Stimulated activated naive CD4-positive, alpha-beta T cell (primary cell): Measurements from ENCODE around the gene SGMS1.

Experiments
- DNase-seq, 6 experiments: peaks; one replicate each; lab custom pipeline; 2025; lab: John Stamatoyannopoulos, UW

Gene SGMS1

DNA sequence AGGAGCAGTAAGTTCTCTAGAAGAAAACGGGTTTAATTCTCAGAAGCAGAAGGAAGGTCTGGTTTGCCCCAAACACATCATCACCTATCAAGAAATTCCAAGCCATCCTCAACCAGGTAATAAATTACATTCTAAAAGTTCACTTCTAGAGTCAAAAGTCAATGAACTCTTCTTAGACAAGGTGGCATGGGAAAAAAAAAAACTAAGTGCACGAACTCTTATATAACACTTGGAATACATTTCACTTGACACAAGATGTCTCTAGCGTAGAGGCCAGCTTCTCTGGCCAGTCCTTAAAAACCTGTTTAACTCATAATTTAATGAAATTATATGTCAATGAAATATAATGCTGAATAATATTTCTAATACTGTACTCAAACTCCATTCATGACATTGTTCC, 200.3 kb downstream of the SGMS1 start:
- DNase-seq = no peak

DNA sequence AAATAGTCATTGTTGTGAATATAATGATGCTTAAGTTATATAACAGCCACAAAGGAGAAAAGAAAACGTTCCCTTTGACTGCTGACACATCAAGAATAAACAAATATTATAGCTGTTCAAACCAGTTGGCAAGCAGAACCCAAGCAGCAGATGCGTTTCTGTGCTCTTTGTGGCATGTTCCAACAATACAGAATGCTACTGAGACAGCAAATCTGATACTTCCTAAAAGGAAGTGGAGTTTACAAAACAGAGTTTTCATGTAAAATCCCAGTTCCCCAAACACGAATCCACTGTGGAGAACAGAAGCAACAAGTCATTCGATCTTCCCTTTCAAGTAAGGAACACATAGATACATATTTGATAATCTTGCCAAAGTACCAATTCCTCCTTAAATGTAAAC, 201.5 kb downstream of the SGMS1 start:
- DNase-seq = no peak

DNA sequence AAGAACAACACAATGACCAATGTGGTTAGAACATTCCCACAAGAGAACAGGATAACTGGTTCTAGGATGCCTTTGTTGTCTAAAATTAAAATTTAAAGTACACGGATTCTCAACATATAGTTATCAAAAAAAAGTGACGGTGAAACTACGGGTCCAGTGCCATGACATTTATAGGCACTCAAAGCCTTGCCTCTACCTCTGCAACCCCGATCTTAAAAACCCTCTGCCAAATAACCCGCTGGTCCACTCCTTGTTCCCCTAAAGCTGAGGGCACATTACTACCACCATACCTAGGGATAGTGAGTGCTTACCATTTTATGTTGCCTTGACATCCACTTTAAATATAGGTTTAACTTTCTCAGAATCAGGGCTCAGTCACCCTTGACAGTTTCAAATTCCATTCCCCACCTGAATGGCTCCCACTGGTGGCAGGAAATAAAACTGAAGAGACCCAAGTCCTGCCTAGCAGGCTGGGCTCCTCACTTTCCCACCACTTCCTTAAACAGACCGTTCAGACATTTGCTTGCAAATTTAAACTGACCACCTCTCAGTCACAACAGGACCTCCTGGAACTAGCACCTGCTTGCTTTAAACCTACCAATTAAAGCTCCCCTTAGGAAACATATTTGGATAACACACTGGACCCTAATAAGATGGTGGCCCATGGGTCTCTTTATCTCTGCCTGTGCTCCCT, 202.6 kb downstream of the SGMS1 start:
- DNase-seq = no peak

DNA sequence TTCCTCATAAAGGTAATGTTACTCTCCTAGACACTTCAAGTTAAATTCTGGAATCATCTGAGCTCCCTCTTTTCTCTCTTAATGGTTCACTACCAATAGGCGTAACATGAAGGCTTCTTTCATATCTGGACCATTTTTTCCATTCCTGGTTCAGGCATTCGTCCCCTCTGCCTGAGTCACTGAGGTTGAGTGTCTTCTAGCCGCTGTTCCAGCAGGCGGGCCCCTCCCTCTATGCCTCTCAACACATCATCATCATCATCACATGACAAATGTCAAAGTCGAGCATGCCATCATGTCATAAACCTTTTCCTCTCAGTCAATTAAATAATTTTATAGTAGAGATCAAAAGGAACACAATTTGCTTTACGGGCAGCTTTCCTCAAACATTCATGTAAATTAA, 203.6 kb downstream of the SGMS1 start:
- DNase-seq = no peak

GRCh38 chr10:50419756-50420155, 204.0 kb downstream of the SGMS1 start:
- DNase-seq = no peak

GRCh38 chr10:50419091-50419490, 204.7 kb downstream of the SGMS1 start:
- DNase-seq = no peak

GRCh38 chr10:50417886-50418830, 205.6 kb downstream of the SGMS1 start:
- DNase-seq = peak in 3 of 6 experiments; percentile 3 to 24 (median 15)

GRCh38 chr10:50417486-50417885, 206.3 kb downstream of the SGMS1 start:
- DNase-seq = no peak

DNA sequence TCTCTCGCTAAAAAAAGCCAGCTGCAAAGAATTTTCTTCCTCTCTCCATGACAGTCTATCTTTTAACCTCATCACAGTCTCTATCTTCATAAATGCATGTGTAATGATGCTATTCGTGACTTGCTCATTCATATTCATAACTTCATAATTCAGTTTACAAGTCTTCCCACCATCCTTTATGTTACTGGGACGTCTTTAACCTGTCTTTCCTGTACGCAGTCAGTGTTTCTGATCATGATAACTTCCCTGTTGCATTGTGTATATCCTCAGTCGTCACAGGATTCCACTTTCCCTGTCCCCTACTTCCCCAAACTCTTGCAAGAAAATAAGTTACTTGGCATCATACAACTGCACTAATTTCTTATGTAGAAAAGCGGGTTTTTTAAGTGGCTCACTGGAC, 206.9 kb downstream of the SGMS1 start:
- no peak for DNase-seq

GRCh38 chr10:50416181-50416824, 207.5 kb downstream of the SGMS1 start:
- DNase-seq = no peak

GRCh38 chr10:50415292-50415691, 208.5 kb downstream of the SGMS1 start:
- no peak for DNase-seq

DNA sequence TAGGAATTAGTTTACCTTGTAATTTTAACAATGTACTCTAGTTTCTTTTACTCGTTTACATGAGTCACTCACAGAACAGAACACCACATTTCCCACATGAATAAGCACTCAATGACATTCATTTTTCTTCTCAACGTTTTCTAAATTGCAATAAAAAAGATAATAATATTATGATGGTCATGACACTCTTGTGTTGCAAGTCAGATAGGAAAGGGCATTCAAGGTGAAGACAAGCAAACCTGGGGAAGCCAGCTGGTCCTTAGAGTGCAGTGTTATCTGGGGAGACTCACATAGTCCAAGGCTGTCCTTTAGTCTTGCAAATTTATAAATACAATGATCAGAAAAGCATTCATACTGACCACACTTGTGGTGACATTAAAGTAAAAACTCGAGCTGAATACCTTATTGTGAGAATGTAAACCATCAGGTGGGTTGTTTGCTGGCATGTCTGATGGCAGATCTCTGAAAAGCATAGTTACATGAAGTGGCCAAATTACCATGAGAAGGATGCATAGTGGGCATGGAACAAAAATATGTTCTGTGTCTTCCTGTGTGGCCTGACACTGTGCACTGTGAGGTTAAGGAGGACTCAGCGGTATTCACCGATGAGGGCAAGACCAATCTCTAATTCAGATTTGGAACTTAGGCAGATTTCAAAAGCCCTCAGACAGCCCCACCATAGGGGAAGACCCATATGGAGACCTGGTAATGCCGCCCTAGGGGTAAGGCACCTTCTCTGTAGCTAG, 213.5 kb downstream of the SGMS1 start:
- DNase-seq = no peak

GRCh38 chr10:50407076-50407801, 216.5 kb downstream of the SGMS1 start:
- DNase-seq = no peak

DNA sequence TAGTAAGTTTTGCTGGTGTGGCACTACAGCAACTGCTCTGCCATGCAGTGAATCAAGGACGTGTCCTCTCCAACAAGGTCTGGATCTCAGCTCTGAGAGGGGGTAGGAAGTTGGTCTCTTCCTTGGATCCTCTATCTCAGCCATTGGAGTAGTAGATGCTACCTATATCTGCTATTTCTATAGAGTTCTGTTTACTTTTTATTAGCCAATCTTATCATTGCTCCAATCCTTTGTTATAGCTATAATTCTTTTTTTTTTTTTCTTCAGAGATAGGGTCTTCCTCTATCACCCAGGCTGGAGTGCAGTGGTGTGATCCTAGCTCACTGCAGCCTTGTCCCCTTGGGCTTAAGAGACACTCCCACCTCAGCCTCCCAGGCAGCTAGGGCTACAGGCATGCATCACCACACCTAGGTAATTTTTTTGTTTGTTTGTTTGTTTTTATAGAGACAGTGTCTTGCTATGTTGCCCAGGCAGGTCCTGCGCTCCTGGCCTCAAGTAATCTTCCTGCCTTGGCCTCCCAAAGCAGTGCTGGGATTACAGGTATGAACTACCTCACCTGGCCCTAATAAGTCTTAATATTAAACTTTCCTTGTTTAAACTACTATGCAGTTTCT, 217.2 kb downstream of the SGMS1 start:
- no peak for DNase-seq

GRCh38 chr10:50405723-50406122, 218.0 kb downstream of the SGMS1 start:
- no peak for DNase-seq

DNA sequence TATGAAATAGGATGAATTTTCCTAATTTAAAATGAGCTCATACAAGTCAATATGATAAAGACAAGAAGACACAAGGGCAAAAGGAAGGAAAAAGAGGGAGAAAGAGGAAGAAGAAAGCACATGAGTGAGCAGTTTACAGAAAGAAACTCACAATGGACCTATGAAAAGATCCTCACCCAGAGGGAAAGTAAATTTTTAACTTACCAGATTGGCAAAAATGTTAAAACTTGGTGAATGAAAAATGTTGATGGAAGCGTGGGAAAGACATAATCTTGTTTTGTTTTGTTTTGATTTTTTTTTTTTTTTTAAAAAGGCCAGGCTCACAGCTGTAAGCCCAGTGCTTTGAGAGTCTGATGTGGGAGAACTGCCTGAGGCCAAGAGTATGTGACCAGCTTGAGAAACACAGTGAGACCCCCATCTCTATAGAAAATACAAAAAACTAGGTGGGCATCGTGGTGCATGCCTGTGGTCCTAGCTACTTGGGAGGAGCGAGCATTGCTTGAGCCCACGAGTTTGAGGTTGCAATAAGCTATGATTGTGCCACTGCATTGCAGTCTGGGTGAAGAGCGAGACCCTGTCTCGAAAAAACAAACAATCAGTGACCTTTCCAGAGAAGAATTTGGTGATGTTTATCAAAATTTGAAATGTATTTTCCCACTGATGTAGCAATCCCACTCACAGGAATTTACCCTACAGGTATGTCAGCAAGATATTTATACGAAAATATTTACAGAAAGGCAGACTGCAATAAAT, 219.6 kb downstream of the SGMS1 start:
- no peak for DNase-seq

- DNase-seq = no peak
Measured at GRCh38 chr10:50403074-50403473, 220.7 kb downstream of the SGMS1 start.

DNA sequence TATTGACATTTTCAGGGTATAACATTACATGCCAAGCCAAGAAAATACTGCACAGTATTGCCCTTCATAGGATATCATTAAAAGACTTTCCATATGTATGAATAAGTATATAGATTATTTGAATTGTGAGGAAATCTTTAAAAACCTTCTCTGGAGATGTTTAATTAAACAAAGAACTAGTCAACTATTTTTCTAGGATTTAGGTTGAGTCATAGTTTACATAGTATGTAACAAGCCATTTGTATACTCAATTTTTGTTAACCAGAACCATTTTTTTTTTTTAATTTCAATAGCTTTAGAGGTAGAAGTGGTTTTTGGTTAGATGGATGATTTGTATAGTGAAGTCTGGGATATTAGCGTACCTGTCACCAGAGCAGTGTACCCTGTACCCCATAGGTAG, 221.3 kb downstream of the SGMS1 start:
- DNase-seq = no peak

DNA sequence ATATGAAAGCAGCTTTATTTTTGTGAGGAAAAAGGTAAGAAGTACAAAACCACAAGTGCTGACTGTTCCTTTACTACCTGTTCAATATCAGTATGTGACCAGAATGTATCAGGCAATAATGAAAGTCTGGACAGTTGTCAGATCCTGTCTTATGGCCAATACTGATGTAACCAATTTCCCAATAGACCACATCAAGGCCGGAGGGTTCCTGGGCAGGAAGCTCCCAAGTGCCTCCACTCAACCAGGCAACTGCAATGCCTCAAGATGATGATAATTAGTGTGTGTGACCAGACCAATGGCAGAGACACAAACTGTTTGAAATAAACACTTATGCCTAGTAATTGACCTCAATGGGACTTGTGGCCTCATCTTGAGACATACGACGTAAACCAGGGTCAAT, 223.1 kb downstream of the SGMS1 start:
- no peak for DNase-seq

GRCh38 chr10:50398823-50399222, 224.9 kb downstream of the SGMS1 start:
- DNase-seq = no peak
